ENCODE results near the gene ACVRL1. TPM values are rescaled to one million over a fixed set of nuclear protein-coding genes. Genes with fewer than 3 reads are reported as not detected.

The ACVRL1 gene
- total RNA-seq, 2 donors from 2014 or later: 121 to 162 TPM

GRCh38 chr12:51949342-51950030, 42.2 kb downstream of the ACVRL1 start:
- H3K9ac ChIP-seq (ENCODE audit: low read depth in 2 of 2, low read length in 2 of 2): no peak overlapping the region
- no peaks in the 10 kb centered on the region for H3K27me3 ChIP-seq
- H3K27ac ChIP-seq: no peak overlapping the region
- H3K4me3 ChIP-seq: no peak overlapping the region
- H3K4me1 ChIP-seq: no peaks in the 10 kb centered on the region
- no peak for DNase-seq
- intact Hi-C loops (cut with DNase I): no loop called here
- no peaks in the 10 kb centered on the region for H3K9me3 ChIP-seq
- H3K36me3 ChIP-seq: no peaks in the 10 kb centered on the region
- TF ChIP-seq, protein P1, sequence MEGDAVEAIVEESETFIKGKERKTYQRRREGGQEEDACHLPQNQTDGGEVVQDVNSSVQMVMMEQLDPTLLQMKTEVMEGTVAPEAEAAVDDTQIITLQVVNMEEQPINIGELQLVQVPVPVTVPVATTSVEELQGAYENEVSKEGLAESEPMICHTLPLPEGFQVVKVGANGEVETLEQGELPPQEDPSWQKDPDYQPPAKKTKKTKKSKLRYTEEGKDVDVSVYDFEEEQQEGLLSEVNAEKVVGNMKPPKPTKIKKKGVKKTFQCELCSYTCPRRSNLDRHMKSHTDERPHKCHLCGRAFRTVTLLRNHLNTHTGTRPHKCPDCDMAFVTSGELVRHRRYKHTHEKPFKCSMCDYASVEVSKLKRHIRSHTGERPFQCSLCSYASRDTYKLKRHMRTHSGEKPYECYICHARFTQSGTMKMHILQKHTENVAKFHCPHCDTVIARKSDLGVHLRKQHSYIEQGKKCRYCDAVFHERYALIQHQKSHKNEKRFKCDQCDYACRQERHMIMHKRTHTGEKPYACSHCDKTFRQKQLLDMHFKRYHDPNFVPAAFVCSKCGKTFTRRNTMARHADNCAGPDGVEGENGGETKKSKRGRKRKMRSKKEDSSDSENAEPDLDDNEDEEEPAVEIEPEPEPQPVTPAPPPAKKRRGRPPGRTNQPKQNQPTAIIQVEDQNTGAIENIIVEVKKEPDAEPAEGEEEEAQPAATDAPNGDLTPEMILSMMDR (IDR thresholded peaks at IDR 0.05): no peak

DNA sequence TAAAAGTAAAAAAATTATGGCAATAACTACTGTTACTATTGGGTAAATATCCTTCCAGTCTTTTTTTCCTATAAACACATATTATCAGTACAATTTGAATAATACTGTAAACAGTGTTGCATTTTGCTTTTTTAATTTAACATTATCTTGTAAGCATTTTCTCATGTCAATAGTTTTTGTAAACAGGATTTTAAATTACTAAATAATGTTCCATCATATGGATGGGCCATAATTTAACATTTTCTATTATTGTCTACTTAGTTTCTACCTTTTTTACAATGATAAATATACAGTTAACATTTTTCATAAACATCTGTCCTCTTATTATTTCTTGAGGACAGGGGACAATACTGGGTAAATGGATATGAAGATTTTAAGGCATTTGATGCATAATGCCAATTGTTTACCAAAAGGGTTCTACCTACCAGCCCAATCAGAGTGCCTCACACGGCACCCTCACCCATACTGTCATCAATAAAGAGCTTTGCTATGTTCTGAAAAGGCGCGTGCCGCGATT, 43.4 kb downstream of the ACVRL1 start:
- Histone ChIP-seq H3K36me3 (no peaks in the 10 kb centered on the region), H3K27me3 (no peaks in the 10 kb centered on the region), H3K9me3 (no peaks in the 10 kb centered on the region), H3K4me1 (peaks cover 9% of the 10 kb centered on the region), H3K27ac (no peak overlapping the region), H3K9ac (ENCODE audit: low read depth in 2 of 2, low read length in 2 of 2) (peak overlapping the region; percentile 67 to 79), H3K4me3 (peak overlapping the region; percentile 39)
- DNase-seq: no peak
- intact Hi-C loops (cut with DNase I): no loop called here
- TF ChIP-seq, protein P1 (IDR thresholded peaks at IDR 0.05): no peak

DNA sequence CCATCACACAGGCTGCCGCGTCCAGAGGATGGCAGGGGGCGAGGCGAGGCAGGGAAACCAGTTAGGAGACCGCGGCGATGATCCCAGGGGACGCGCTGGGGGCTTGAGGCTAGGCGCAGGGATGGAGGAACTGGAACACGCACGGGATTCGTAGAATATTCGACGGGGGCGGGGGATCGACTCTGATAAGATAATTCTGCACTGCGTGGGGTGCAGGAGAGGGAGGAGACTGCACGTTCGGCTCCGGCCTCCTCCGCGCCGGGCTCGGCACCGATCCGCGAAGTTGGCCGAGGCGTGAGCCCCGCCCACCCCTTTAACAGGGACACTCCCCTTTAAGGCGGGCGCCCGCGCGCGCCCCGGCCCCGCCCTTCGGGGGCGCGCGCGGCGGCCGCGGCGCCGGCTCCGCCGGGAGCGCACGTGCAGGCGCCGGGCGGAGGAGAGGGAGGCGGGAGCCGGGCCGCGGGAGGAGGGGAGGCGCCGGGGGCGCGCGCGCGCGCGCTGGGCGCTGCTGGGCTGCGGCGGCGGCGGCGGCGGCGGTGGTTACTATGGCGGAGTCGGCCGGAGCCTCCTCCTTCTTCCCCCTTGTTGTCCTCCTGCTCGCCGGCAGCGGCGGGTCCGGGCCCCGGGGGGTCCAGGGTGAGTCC, 44.0 kb downstream of the ACVRL1 start, which contains the start of gene ACVR1B:
Gene ACVR1B, plus strand, starts transcription at position 501 of the 644 bp plus-strand sequence. Its CDS starts 45 bp downstream, at position 546.
- Histone ChIP-seq H3K4me3 (peak within 1 kb of the TSS; percentile 87), H3K4me1 (peaks cover 14% of the 10 kb centered on the region), H3K9ac (ENCODE audit: low read depth in 2 of 2, low read length in 2 of 2) (peak within 1 kb of the TSS; percentile 81 to 100), H3K27me3 (no peaks in the 10 kb centered on the region), H3K36me3 (no peaks in the 10 kb centered on the region), H3K27ac (peak within 1 kb of the TSS; percentile 88), H3K9me3 (no peaks in the 10 kb centered on the region)
- DNase-seq: peak; percentile 93
- TF ChIP-seq, protein P1 (IDR thresholded peaks at IDR 0.05): no peak
- intact Hi-C loops (cut with DNase I): no loop called here

- Histone ChIP-seq H3K36me3 (no peaks in the 10 kb centered on the region), H3K27me3 (no peaks in the 10 kb centered on the region), H3K27ac (peak overlapping the region; percentile 88), H3K9ac (ENCODE audit: low read depth in 2 of 2, low read length in 2 of 2) (peak overlapping the region; percentile 81 to 100), H3K9me3 (no peaks in the 10 kb centered on the region), H3K4me1 (peaks cover 17% of the 10 kb centered on the region), H3K4me3 (peak overlapping the region; percentile 87)
- TF ChIP-seq, protein P1 (IDR thresholded peaks at IDR 0.05): no peak
- peak; percentile 41 for DNase-seq
- intact Hi-C loops (cut with DNase I): no loop called here
Measured at GRCh38 chr12:51951843-51952722, 44.8 kb downstream of the ACVRL1 start.

GRCh38 chr12:51953089-51953488, 45.8 kb downstream of the ACVRL1 start:
- peaks cover 17% of the 10 kb centered on the region for H3K4me1 ChIP-seq
- H3K4me3 ChIP-seq: peak overlapping the region; percentile 87
- TF ChIP-seq, protein P1 (IDR thresholded peaks at IDR 0.05): no peak
- H3K27me3 ChIP-seq: no peaks in the 10 kb centered on the region
- H3K9ac ChIP-seq (ENCODE audit: low read depth in 2 of 2, low read length in 2 of 2): peak overlapping the region; percentile 62 to 100
- intact Hi-C loops (cut with DNase I): no loop called here
- no peaks in the 10 kb centered on the region for H3K36me3 ChIP-seq
- peak overlapping the region; percentile 88 for H3K27ac ChIP-seq
- no peaks in the 10 kb centered on the region for H3K9me3 ChIP-seq
- DNase-seq: peak; percentile 40
